HCT116 (cell line): Measurements from ENCODE around the gene FAM50A. TPM values are rescaled to one million over a fixed set of nuclear protein-coding genes. Genes with fewer than 3 reads are reported as not detected.

Experiments
- ATAC-seq: fragments of 200-7000 bp; cut with Tn5 transposase; 2 replicates; pipeline ENCODE4 v1.9.1; 2020; ENCODE audit warnings: mild to moderate bottlenecking, moderate library complexity
- BruUV-seq: library from RNA; stranded (reverse); fragments of 400-500 nt; replicated peaks from 2 replicates; lab custom pipeline; 2021; lab: Mats Ljungman, UMichigan
- CTCF ChIA-PET: fragments of 300-600 bp; sonication (Branson Sonifier 250); formaldehyde crosslinking; loops from one replicate; lab custom pipeline; 2021; ENCODE audit warnings: antibody characterized with exemption; lab: Charles Lee
- POLR2A ChIA-PET: fragments of 300-600, 350-600 bp; sonication (Branson Sonifier 250); formaldehyde crosslinking; loops from one replicate; lab custom pipeline; 2021; ENCODE audit warnings: antibody characterized with exemption; lab: Charles Lee
- RAD21 ChIA-PET, 2 experiments: fragments of 300-600 bp; sonication (Branson Sonifier 250); formaldehyde crosslinking; loops; one replicate each; lab custom pipeline; 2023; ENCODE audit warnings: low total read pairs in 2 of 2; ENCODE audit not compliant: uncharacterized antibody in 2 of 2, unreplicated experiment in 2 of 2, low non-redundant PET in 1 of 2; lab: Charles Lee
- DNase-seq: peaks from one replicate; pipeline ENCODE4 v3.0.0-alpha.2; 2010; ENCODE audit warnings: low read depth, low spot score
- H2AFZ ChIP-seq: fragments of 200-600 bp; shearing (Covaris generic), sonication (generic); 2 replicates; pipeline ENCODE4 v1.6.1; 2017; ENCODE audit warnings: low read depth, mixed run types, mixed read lengths, antibody characterized with exemption, low read length; ENCODE audit not compliant: poor library complexity, severe bottlenecking
- H3K27ac ChIP-seq: 2 replicates; pipeline ENCODE4 v1.5.1; 2012; ENCODE audit warnings: low read depth, low read length
- H3K27me3 ChIP-seq: fragments of 200-600 bp; sonication (generic); 2 replicates; pipeline ENCODE4 v1.6.1; 2016; ENCODE audit warnings: mixed run types, low read length, mixed read lengths; ENCODE audit not compliant: insufficient read depth
- H3K36me3 ChIP-seq, 2 experiments: fragments of 200-500 bp in 1 of 2; fragments of 200-600 bp in 1 of 2; sonication (Bioruptor generic) in 1 of 2; sonication (generic) in 1 of 2; 2 replicates each; pipeline versions ENCODE4 v1.5.1 to v1.6.1; 2014 to 2016; ENCODE audit warnings: low read length in 2 of 2, inconsistent platforms in 1 of 2, mixed read lengths in 1 of 2, mixed run types in 1 of 2; ENCODE audit not compliant: insufficient read depth in 2 of 2, control insufficient read depth in 1 of 2
- H3K4me1 ChIP-seq, 2 experiments: fragments of 200-600 bp in 1 of 2; sonication (generic) in 1 of 2; 2 replicates each; pipeline versions ENCODE4 v1.5.1 to v1.6.1; 2012 to 2017; ENCODE audit warnings: low read length in 2 of 2, inconsistent platforms in 1 of 2, mild to moderate bottlenecking in 1 of 2, mixed read lengths in 1 of 2, mixed run types in 1 of 2, moderate library complexity in 1 of 2; ENCODE audit not compliant: insufficient read depth in 2 of 2, control insufficient read depth in 1 of 2
- H3K4me2 ChIP-seq: fragments of 200-600 bp; sonication (generic); 2 replicates; pipeline ENCODE4 v1.6.1; 2017; ENCODE audit warnings: mixed run types, low read length, mixed read lengths
- H3K4me3 ChIP-seq, 2 experiments: fragments of 200-600 bp in 1 of 2; sonication (generic) in 1 of 2; replicated peaks in 1 of 2; 2 replicates each; pipeline ENCODE4 v1.5.1; 2011 to 2016; ENCODE audit warnings: low read length in 2 of 2, control low read depth in 1 of 2, low read depth in 1 of 2, mild to moderate bottlenecking in 1 of 2, mixed read lengths in 1 of 2, mixed run types in 1 of 2
- H3K79me2 ChIP-seq: fragments of 200-600 bp; sonication (generic); 2 replicates; pipeline ENCODE4 v1.6.1; 2017; ENCODE audit warnings: mild to moderate bottlenecking, mixed run types, low read length, moderate library complexity, mixed read lengths; ENCODE audit not compliant: insufficient read depth
- H3K9ac ChIP-seq: fragments of 200-600 bp; sonication (generic); 2 replicates; pipeline ENCODE4 v1.6.1; 2016; ENCODE audit warnings: low read length, mixed read lengths
- H3K9me2 ChIP-seq: fragments of 200-600 bp; sonication (generic), shearing (Covaris generic); 2 replicates; pipeline ENCODE4 v1.6.1; 2017; ENCODE audit warnings: mixed run types, mild to moderate bottlenecking, moderate library complexity; ENCODE audit not compliant: insufficient read depth
- H3K9me3 ChIP-seq, 2 experiments: fragments of 200-500 bp in 1 of 2; fragments of 200-600 bp in 1 of 2; sonication (Bioruptor generic) in 1 of 2; sonication (generic) in 1 of 2; 2 replicates each; pipeline ENCODE4 v1.6.1; 2014 to 2017; ENCODE audit warnings: low read length in 2 of 2, mixed read lengths in 2 of 2, inconsistent platforms in 1 of 2, low read depth in 1 of 2, mild to moderate bottlenecking in 1 of 2, mixed run types in 1 of 2, moderate library complexity in 1 of 2; ENCODE audit not compliant: control insufficient read depth in 1 of 2, insufficient read depth in 1 of 2
- H4K20me1 ChIP-seq: fragments of 200-600 bp; sonication (generic), shearing (Covaris generic); 2 replicates; pipeline ENCODE4 v1.6.1; 2017; ENCODE audit warnings: mixed run types, mild to moderate bottlenecking, moderate library complexity; ENCODE audit not compliant: insufficient read depth
- CBX3 ChIP-seq: IDR thresholded peaks from 2 replicates; pipeline ENCODE4 v1.6.1; 2012; ENCODE audit warnings: low read depth
- CTCF ChIP-seq, 3 experiments: fragments of 200-600 bp in 1 of 3; sonication (generic) in 1 of 3; IDR thresholded peaks in 2 of 3; conservative IDR thresholded peaks in 1 of 3; 2 replicates each; pipeline ENCODE4 v1.5.1; 2012 to 2017; ENCODE audit warnings: low read depth in 2 of 3, low read length in 2 of 3, antibody characterized with exemption in 1 of 3, borderline replicate concordance in 1 of 3, control low read depth in 1 of 3, mild to moderate bottlenecking in 1 of 3, mixed read lengths in 1 of 3, mixed run types in 1 of 3, moderate library complexity in 1 of 3; ENCODE audit not compliant: insufficient read depth in 1 of 3
- ELF1 ChIP-seq: IDR thresholded peaks from 2 replicates; pipeline ENCODE4 v1.6.1; 2012; ENCODE audit warnings: low read depth, borderline replicate concordance
- EZH2phosphoT487 ChIP-seq: fragments of 200-600 bp; IDR thresholded peaks from 2 replicates; pipeline ENCODE4 v1.6.1; 2018; ENCODE audit warnings: antibody characterized with exemption, borderline replicate concordance
- FOSL1 ChIP-seq: IDR thresholded peaks from 2 replicates; pipeline ENCODE4 v1.6.1; 2012; ENCODE audit warnings: low read depth
- JUND ChIP-seq: IDR thresholded peaks from 2 replicates; pipeline ENCODE4 v1.6.1; 2012
- RAD21 ChIP-seq: IDR thresholded peaks from 2 replicates; pipeline ENCODE4 v1.6.1; 2012; ENCODE audit warnings: low read depth, mild to moderate bottlenecking
- SIN3A ChIP-seq: IDR thresholded peaks from 2 replicates; pipeline ENCODE4 v1.6.1; 2012; ENCODE audit warnings: low read depth
- SP1 ChIP-seq: IDR thresholded peaks from 2 replicates; pipeline ENCODE4 v1.6.1; 2012; ENCODE audit warnings: low read depth
- SRF ChIP-seq: IDR thresholded peaks from 2 replicates; pipeline ENCODE4 v1.6.1; 2012; ENCODE audit warnings: low read depth
- YY1 ChIP-seq: IDR thresholded peaks from 2 replicates; pipeline ENCODE4 v1.6.1; 2011; ENCODE audit warnings: low read length, low read depth, moderate library complexity, mild to moderate bottlenecking; ENCODE audit not compliant: insufficient replicate concordance; ENCODE audit errors: extremely low read depth
- ZBTB33 ChIP-seq: IDR thresholded peaks from 2 replicates; pipeline ENCODE4 v1.6.1; 2011; ENCODE audit warnings: mild to moderate bottlenecking, low read length, moderate library complexity; ENCODE audit not compliant: insufficient replicate concordance; ENCODE audit errors: extremely low read depth
- ZFX ChIP-seq: fragments of 450-650 bp; IDR thresholded peaks from 2 replicates; pipeline ENCODE4 v1.6.1; 2017
- ZNF274 ChIP-seq: fragments of 200-500 bp; sonication (Bioruptor generic); IDR thresholded peaks from 2 replicates; pipeline ENCODE4 v1.6.1; 2014; ENCODE audit warnings: mild to moderate bottlenecking, low read depth, low read length, inconsistent platforms
- intact Hi-C: fragments of 100-400 bp; cut with micrococcal nuclease; formaldehyde crosslinking; loops from 2 replicates; pipeline ENCODE4 v1.10.0; 2022
- total RNA-seq: library from RNA; stranded (reverse); gene quantifications from one replicate; pipeline ENCODE4 v1.2.1, GENCODE V29; 2021; ENCODE audit not compliant: unreplicated experiment
- TF ChIP-seq, protein P1 (sequence below): IDR thresholded peaks from 2 replicates; pipeline ENCODE4 v1.6.1; 2012
- TF ChIP-seq, protein P2 (sequence below): IDR thresholded peaks from 2 replicates; pipeline ENCODE4 v1.6.1; 2012

Gene FAM50A
- total RNA-seq, 1 experiment from 2014 or later, result 46.5 TPM

- ATAC-seq, result no peak
- Histone ChIP-seq H3K27ac (no peak overlapping the region; the same call in 1 of the 2 replicates), H4K20me1 (no peaks in the 10 kb centered on the region), H2AFZ (no peak overlapping the region), H3K4me3 (no peak overlapping the region), H3K4me2 (no peak overlapping the region), H3K9ac (no peak overlapping the region), H3K4me1 (peaks cover 0 to 19% of the 10 kb centered on the region in 2 experiments; a peak in 2 of 4 replicates), H3K79me2 (peaks cover 19% of the 10 kb centered on the region)
- RAD21 ChIA-PET, result no interaction called here
- intact Hi-C loops, result no loop called here
- DNase-seq, result no peak
- POLR2A ChIA-PET, result no interaction called here
- TF ChIP-seq, protein P1, sequence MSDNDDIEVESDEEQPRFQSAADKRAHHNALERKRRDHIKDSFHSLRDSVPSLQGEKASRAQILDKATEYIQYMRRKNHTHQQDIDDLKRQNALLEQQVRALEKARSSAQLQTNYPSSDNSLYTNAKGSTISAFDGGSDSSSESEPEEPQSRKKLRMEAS, result no peak
- TF ChIP-seq ELF1 (no peak), RAD21 (no peak), SIN3A (no peak), ZNF274 (no peak), JUND (no peak), SRF (no peak), YY1 (no peak), SP1 (no peak), ZFX (no peak), CTCF (IDR thresholded peaks at IDR 0.05 in 2 of 3, conservative IDR thresholded peaks at IDR 0.05 in 1 of 3; ENCODE audit: borderline replicate concordance in 1 of 3, insufficient read depth in 1 of 3, low read depth in 2 of 3, low read length in 2 of 3) (no peak), CBX3 (no peak), FOSL1 (no peak), EZH2phosphoT487 (no peak), ZBTB33 (no peak)
- TF ChIP-seq, protein P2, sequence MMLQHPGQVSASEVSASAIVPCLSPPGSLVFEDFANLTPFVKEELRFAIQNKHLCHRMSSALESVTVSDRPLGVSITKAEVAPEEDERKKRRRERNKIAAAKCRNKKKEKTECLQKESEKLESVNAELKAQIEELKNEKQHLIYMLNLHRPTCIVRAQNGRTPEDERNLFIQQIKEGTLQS, result no peak
- TF ChIP-seq, all 23 proteins: peak for 0
- CTCF ChIA-PET, result no interaction called here
- Histone ChIP-seq H3K9me2 (no peaks in the 10 kb centered on the region), H3K27me3 (no peaks in the 10 kb centered on the region), H3K36me3 (peaks cover 0 to 27% of the 10 kb centered on the region in 2 experiments; a peak in 1 of 4 replicates), H3K9me3 (no peaks in the 10 kb centered on the region)
- no TSS peak for BruUV-seq
Measured at GRCh38 chrX:154402622-154403127, 41.3 kb upstream of the FAM50A start.
